ENCODE results near the gene EVA1A. TPM values are rescaled to one million over a fixed set of nuclear protein-coding genes. Genes with fewer than 3 reads are reported as not detected.

EVA1A gene
- total RNA-seq, 2 donors from 2014 or later, result 1.2 to 1.8 TPM

- Histone ChIP-seq H3K27me3 (ENCODE audit: control insufficient read depth, insufficient read depth, low read length, poor library complexity, severe bottlenecking) (peaks cover 15% of the 10 kb centered on the region), H3K36me3 (ENCODE audit: control insufficient read depth, insufficient read depth, low read length) (no peaks in the 10 kb centered on the region), H3K9me3 (ENCODE audit: control insufficient read depth, low read length) (no peaks in the 10 kb centered on the region), H3K27ac (ENCODE audit: low read depth, low read length) (no peak overlapping the region), H3K9ac (ENCODE audit: extremely low read depth, low read length, poor library complexity, severe bottlenecking) (no peak overlapping the region), H3K4me1 (ENCODE audit: control insufficient read depth, insufficient read depth, low read length) (no peaks in the 10 kb centered on the region), H3K4me3 (ENCODE audit: low read length) (no peak overlapping the region)
- WGBS, 2 experiments (ENCODE audit: insufficient coverage in 1 of 2, insufficient read length in 1 of 2), result 95 to 98% methylated on average over 6 of the region's 6 CpGs
- no peak for DNase-seq
- TF ChIP-seq CTCF (conservative IDR thresholded peaks at IDR 0.05), result no peak
- Mint-ChIP-seq H3K27ac (no peak overlapping the region), H3K36me3 (ENCODE audit: low read depth) (no peaks in the 10 kb centered on the region), H3K4me1 (peaks cover 30% of the 10 kb centered on the region), H3K27me3 (ENCODE audit: insufficient read depth) (peaks cover 18% of the 10 kb centered on the region), H3K4me3 (no peak overlapping the region), H3K9me3 (no peaks in the 10 kb centered on the region)
Observed at GRCh38 chr2:75494137-75494769, 66.5 kb downstream of the EVA1A start.

GRCh38 chr2:75493230-75493629 is 67.5 kb downstream of the EVA1A start:
- no peaks in the 10 kb centered on the region for H3K9me3 ChIP-seq (ENCODE audit: control insufficient read depth, low read length)
- Mint-ChIP-seq H3K4me3 (no peak overlapping the region), H3K27ac (no peak overlapping the region), H3K4me1 (peaks cover 30% of the 10 kb centered on the region), H3K36me3 (ENCODE audit: low read depth) (no peaks in the 10 kb centered on the region), H3K27me3 (ENCODE audit: insufficient read depth) (peaks cover 22% of the 10 kb centered on the region), H3K9me3 (no peaks in the 10 kb centered on the region)
- DNase-seq, result no peak
- no peak for TF ChIP-seq CTCF (conservative IDR thresholded peaks at IDR 0.05)
- WGBS, 2 experiments (ENCODE audit: insufficient coverage in 1 of 2, insufficient read length in 1 of 2), result 96 to 97% methylated on average over 24 to 25 of the region's 25 CpGs
- no peak overlapping the region for H3K9ac ChIP-seq (ENCODE audit: extremely low read depth, low read length, poor library complexity, severe bottlenecking)
- H3K36me3 ChIP-seq (ENCODE audit: control insufficient read depth, insufficient read depth, low read length), result no peaks in the 10 kb centered on the region
- H3K4me1 ChIP-seq (ENCODE audit: control insufficient read depth, insufficient read depth, low read length), result no peaks in the 10 kb centered on the region
- H3K27me3 ChIP-seq (ENCODE audit: control insufficient read depth, insufficient read depth, low read length, poor library complexity, severe bottlenecking), result peaks cover 22% of the 10 kb centered on the region
- H3K27ac ChIP-seq (ENCODE audit: low read depth, low read length), result no peak overlapping the region
- H3K4me3 ChIP-seq (ENCODE audit: low read length), result no peak overlapping the region

GRCh38 chr2:75491129-75491753 is 69.5 kb downstream of the EVA1A start:
- no peak for TF ChIP-seq CTCF (conservative IDR thresholded peaks at IDR 0.05)
- DNase-seq, result no peak
- H3K27me3 ChIP-seq (ENCODE audit: control insufficient read depth, insufficient read depth, low read length, poor library complexity, severe bottlenecking), result peaks cover 15% of the 10 kb centered on the region
- H3K27ac ChIP-seq (ENCODE audit: low read depth, low read length), result no peak overlapping the region
- no peak overlapping the region for H3K9ac ChIP-seq (ENCODE audit: extremely low read depth, low read length, poor library complexity, severe bottlenecking)
- no peak overlapping the region for H3K4me3 Mint-ChIP-seq
- H3K36me3 ChIP-seq (ENCODE audit: control insufficient read depth, insufficient read depth, low read length), result no peaks in the 10 kb centered on the region
- 80 to 89% methylated on average over 4 of the region's 4 CpGs for WGBS, 2 experiments (ENCODE audit: insufficient coverage in 1 of 2, insufficient read length in 1 of 2)
- peaks cover 9% of the 10 kb centered on the region for H3K9me3 Mint-ChIP-seq
- H3K4me1 Mint-ChIP-seq, result peaks cover 25% of the 10 kb centered on the region
- peaks cover 8% of the 10 kb centered on the region for H3K9me3 ChIP-seq (ENCODE audit: control insufficient read depth, low read length)
- no peak overlapping the region for H3K27ac Mint-ChIP-seq
- no peak overlapping the region for H3K4me3 ChIP-seq (ENCODE audit: low read length)
- peaks cover 20% of the 10 kb centered on the region for H3K27me3 Mint-ChIP-seq (ENCODE audit: insufficient read depth)
- H3K4me1 ChIP-seq (ENCODE audit: control insufficient read depth, insufficient read depth, low read length), result no peaks in the 10 kb centered on the region
- H3K36me3 Mint-ChIP-seq (ENCODE audit: low read depth), result no peaks in the 10 kb centered on the region
